ENCODE results near the gene LYRM2.
"Not testable (repeated sequence)": the region's sequence is repeated elsewhere in the genome, so short reads cannot be mapped to it uniquely, and the experiment has no call there.

Gene LYRM2

DNA sequence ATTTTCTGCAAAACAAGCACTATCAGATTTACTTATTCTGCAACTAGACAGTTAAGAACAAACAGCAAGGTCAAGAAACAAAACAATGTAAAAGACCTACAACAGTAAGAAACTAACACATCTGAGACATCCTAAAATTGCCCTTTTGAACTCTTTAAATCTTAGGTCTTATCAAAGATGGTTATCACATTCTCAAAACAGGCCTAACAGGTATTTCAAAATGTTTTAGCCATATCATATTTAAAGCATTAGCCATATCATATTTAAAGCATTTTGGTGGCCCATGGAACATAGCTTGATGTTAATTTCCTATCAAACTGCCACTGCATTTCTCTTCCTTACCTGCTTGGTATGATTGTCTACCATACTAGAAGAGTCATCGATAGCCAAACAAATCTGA is 11.1 kb upstream of the LYRM2 start:
- no peak for DNase-seq (ENCODE audit: low read depth in 2 of 2)

DNA sequence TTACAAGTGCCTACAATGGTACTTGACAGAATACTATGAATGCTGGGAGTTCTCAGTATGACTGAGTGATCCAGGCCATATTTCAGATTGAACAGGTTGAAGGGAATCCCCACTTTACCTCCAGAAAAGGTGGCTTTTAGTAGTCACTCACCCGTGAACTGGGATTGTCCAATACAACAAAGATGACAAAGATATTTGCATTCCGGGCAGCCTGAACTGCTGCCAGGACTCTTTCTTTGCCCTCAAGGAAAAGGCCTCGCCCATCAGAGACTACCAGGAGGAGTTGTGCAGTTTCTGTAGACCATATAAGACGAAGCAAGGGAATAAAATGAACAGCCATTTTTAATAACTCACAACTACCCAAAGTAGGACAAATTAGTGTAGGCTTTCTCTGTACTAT is 6.3 kb upstream of the LYRM2 start:
- DNase-seq (ENCODE audit: low read depth in 2 of 2), result no peak

DNA sequence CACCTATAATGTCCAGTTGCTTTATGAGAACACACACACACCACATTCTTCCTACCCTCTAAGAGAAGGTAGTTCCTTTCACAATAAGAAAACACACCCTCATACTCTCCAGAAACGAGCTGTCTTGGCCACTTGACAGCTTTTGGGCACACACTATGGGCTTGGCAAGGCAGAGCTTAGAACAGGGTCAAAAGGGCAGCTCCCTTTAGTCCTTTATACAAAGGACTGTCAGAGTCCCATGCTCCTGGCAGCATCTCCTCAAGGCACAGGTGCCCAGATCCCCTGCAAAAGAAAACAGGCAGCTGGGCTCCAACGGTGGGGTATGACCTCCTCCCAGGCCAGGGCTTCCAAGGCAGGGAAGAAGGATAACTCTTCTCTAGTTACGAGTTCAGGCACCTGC is 4.9 kb upstream of the LYRM2 start:
- no peak for DNase-seq (ENCODE audit: low read depth in 2 of 2)

DNA sequence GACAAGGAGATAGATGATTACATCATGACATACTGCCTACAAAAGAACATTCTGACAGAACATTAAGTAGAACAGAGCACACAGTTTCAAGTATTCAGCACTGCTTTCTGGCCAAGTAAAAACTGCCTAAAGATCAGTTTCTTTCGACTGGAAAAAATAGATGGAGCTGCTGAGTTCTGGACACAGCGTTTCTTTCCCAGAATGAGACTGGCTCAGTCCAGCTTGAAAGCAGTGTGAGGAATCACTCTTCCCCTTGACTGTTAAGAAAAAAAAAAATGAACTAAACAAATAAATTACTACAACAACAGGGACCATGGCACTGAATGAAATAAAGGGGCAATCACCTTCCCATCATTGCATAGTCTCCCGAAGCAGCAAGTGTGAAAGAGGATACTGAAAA is 4.4 kb upstream of the LYRM2 start:
- DNase-seq (ENCODE audit: low read depth in 2 of 2), result no peak

DNA sequence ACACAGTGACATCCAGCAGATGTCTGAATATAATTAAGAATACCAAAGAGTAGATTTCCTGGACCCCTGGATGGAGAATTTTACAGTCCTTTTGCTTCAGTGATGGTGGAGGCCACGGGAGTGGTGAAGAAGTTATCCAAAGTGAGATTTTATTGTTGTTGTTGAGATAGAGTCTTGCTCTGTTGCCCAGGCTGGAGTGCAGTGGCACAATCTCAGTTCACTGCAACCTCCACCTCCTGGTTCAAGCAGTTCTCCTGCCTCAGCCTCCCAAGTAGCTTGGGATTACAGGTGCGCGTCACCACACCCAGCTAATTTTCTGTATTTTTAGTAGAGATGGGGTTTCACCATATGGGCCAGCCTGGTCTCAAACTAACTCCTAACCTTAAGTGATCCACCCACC is 3.0 kb upstream of the LYRM2 start:
- not testable (repeated sequence) for DNase-seq (ENCODE audit: low read depth in 2 of 2)

DNA sequence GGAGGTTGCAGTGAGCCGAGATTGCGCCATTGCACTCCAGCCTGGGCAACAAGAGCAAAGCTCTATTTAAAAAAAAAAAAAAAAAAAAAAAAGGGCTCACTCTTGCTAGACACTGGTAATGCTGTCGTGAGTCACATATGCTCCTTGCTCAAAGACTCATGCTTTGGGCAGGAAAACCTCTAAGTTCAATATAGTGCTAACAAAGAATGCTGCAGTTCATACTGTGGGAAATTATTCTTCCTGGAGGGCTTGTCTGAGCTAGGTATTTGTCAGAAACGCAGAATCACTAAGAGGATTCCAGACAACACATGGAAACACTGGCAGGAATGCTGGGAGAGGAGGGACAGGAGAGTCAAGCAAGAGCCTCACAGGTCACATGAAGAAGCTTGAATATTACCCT is 2.3 kb upstream of the LYRM2 start:
- DNase-seq (ENCODE audit: low read depth in 2 of 2), result no peak

DNA sequence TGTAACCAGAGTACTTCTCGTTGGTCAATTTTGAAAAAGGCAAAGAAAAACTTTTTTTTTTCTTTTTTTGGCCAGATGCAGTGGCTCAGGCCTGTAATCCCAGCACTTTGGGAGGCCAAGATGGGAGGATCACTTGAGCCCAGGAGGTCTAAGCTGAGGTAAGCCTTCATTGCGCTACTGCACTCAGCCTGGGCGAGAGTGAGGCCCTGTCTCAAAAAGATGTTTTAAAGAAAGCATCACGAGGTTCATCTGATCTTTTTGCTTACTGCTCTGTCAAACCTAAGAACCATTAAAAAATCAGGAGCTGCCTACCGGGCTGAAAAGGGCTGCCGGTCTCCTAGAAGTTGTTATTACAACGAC is 607 bp downstream of the LYRM2 start:
- DNase-seq (ENCODE audit: low read depth in 2 of 2), result no peak

DNA sequence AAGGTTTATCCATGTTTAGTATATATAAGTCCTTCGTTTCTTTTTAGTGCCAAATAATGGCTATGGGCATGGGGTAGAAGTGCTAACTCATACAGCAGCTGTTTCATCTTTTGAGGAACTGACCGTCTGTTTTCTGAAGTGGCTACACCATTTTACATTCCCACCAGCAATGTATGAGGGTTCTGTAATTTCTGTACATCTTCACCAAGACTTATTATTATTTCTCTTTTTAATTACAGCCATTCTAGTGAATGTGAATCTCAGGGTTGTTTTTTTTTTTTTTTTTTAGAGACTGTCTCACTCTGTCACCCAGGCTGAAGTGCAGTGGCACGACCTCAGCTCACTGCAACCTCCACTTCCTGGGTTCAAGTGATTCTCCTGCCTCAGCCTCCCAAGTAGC is 2.1 kb downstream of the LYRM2 start:
- not testable (repeated sequence) for DNase-seq (ENCODE audit: low read depth in 2 of 2)

DNA sequence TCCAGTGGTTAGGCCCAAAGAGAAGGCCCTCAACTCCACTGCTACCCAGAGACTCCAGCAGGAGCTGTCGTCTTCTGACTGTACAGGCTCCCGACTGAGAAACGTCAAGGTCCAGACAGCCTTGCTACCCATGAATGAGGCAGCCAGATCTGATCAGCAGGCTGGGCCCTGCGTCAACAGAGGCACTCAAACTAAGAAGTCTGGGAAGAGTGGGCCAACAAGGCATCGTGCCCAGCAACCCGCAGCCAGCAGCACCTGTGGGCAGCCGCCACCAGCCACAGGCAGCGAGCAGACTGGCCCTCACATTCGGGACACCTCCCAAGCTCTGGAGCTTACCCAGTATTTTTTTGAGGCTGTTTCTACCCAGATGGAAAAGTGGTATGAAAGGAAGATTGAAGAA is 8.1 kb downstream of the LYRM2 start:
- DNase-seq (ENCODE audit: low read depth in 2 of 2), result no peak

DNA sequence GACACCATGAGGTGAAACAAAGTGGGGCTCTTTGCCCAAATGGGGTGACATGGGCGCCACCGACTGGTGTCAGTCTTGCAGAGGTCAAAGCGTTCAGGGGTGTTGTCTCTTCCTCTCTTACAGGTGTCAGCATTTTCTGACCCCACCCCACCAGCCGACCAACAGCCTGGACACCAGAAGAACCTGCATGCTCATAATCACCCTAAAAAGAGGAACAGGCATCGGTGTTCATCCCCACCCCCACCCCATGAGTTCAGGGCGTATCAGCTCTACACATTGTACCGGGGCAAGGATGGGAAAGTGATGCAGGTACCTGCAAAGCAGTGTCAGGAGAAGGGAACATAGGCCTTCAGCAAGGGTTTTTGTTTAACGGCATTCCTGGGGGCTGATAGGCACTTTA is 14.8 kb downstream of the LYRM2 start:
- no peak for DNase-seq (ENCODE audit: low read depth in 2 of 2)

DNA sequence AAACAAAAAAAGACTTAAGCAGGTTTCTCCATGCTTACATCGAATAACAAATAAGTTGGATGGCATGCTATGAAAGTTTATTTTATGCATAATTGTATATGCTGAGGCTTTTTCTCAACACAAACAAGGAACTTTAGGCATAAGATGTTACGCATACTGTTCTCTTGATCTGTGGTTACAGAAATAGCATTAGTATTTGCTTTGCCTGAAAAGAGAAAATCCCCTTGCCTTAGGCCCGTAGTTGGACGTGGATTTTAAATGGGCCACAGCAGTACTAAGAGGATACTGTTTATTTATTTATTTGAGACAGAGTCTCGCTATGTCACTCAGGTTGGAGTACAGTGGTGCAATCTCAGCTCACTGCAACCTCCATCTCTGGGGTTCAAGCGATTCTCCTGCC is 19.0 kb downstream of the LYRM2 start:
- DNase-seq (ENCODE audit: low read depth in 2 of 2), result no peak

DNA sequence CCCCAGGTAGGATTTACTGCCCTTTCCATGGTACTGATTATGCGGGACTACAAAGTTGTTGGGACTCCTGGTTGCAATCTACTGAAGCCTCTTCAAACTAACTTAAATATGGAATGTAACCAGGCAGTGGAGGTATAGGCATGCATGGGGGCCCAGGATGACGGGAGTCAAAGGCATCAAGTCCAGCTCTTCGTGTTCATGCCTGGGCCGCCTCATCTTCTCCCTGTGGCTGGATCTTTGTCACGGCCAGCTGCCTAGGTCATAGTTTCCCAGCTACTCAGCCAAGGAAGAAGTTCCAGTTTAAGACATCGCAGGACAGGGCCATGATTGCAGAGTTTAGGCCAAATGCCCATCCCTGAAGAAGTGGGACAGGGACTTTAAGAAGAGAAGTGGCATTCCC is 20.5 kb downstream of the LYRM2 start:
- no peak for DNase-seq (ENCODE audit: low read depth in 2 of 2)

DNA sequence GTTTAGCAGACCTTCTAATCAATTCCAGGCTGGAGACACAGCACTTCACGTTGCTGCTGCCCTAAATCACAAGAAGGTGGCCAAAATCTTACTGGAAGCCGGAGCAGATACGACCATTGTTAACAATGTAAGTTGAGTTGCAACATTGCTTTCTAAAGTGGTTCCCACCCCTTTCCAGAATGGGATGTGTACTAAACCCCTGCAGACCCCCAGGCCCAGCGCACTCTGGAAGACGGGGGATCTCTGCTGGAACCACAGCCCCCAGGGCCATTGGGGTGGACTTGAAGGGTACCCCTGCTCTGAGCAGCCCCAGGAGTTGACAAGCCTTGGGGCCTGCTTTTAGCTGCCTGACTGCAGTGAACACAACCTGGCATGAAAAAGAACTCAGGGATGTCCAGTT is 22.0 kb downstream of the LYRM2 start:
- DNase-seq (ENCODE audit: low read depth in 2 of 2), result no peak

DNA sequence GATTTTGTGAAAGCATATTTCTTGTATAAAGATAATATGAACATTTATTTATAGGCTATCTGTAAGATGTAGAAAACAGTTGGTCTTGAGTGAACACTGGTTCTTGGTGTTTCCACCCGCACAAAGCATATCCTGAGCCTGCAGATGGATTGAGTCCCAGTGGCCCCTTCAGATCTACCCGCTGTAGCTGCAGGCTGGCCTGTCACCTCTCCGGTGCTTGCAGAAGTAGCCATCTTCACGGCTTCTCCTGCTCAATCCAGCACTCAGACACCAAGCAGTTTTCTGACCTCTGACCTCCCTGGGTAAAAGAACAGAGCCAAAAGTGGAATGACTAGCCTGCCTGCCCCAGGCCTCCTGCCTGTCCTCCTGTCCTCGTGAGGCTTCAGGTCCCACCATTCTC is 22.7 kb downstream of the LYRM2 start:
- no peak for DNase-seq (ENCODE audit: low read depth in 2 of 2)

DNA sequence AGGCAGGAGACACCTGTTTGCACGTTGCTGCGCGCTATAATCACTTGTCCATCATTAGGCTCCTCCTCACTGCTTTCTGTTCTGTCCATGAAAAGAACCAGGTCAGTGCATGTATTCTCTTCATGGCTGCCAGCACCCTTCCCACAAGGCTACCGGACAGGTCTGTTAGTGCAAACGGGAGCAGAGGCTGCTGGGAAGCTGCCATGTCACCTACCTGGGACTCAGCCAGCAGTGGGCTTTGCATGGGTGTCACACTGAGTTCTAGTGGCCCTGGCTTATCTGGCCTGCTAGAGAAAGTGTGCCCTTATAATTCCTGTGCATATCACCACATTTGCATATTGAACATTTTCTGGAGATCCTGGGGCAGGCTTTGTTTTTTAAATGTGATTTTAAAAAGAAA is 24.8 kb downstream of the LYRM2 start:
- no peak for DNase-seq (ENCODE audit: low read depth in 2 of 2)

DNA sequence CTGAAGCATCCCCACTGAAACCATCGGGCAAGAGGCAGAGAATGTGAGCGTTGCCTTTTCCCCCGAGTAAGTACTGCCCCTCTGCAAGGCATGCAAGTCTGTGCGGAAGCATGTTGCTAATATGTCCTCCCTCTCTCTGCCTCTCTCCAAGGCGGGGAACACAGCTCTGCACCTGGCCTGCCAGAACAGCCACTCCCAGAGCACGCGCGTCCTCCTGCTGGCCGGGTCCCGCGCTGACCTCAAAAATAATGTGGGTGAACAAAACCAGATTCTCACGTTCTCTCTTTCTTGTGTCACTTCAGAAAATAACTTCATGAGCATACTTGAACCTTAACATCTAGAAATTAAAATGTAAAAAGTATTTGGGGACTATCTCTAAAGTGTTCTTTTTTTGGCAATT is 26.4 kb downstream of the LYRM2 start:
- no peak for DNase-seq (ENCODE audit: low read depth in 2 of 2)

DNA sequence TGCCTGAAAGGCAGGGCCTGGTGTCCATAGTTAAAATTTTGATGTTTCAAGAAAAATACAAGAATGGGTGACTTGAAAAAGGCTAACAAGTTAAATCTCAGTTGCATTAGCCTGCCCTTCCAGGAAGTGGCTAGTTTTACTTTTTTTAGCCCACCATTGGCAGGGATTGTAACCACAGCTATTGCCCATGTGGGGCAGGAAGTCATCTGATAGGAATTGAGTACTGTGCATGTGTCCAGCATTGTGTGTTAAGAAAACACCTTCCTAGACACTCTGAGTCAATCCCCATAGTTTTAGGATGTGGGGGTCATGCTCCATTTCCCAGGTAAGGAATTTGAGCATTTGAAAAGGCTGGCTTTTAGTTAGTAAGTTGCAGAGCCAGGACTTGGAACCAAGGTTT is 26.9 kb downstream of the LYRM2 start:
- no peak for DNase-seq (ENCODE audit: low read depth in 2 of 2)

DNA sequence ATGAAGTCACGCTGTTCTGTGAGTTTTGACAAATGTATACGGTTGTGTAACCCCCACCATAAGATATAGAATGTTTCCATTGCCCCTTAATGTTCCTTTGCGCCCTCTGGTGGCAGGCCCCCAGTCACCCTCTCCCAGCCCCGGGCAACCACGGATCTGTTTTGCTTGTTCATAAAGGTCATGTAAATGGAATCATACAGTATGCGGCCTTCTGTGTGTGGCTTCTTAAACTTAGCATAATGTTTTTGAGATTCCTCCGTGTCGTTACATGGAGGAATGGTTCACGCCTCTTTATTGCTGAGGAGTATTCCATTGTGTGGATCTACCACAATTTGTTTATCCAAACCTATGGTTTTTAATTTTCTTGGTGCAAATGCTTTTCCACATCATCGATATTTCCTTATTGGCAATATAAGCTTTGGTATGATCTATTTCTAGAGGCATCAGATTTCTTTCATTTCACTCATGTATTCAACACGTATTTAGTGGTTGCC is 28.4 kb downstream of the LYRM2 start:
- DNase-seq (ENCODE audit: low read depth in 2 of 2), result peak; percentile 43 to 63

DNA sequence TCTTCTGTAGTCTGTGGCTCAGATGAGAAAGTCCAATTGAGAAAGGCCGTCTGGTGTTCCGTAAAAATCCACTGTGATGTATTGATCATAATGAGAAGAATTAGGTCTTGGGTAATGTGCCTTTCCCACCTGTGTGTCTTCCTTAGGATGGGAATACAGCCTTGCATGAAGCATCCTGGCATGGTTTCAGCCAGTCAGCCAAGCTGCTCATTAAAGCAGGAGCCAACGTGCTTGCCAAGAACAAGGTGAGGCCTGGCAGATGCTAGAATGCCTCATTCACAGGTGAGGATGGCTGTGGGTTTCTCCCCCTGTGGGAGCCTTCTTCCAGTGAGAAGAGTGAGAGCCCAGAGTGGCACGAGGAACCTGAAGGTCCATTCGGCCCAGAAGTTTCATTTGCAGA is 32.7 kb downstream of the LYRM2 start:
- no peak for DNase-seq (ENCODE audit: low read depth in 2 of 2)

DNA sequence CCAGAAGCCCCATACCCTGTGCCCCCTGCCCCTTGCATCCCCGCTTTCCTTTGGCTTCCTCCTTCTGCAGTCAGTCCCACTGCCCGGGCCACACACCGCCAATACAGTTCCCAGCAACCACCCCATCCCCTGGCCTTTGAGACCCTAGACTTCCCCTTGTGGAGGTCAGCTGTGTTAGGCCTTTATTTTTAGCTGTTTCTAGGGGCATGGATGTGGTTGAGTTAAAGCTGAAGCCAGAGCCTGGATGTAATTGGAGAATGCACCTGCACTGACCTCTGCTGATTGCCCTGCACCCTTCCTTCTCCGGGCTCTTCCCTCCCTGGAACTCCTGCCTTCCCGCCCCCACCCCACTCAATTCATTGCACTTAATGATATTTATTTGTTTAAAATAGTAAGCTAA is 33.9 kb downstream of the LYRM2 start:
- no peak for DNase-seq (ENCODE audit: low read depth in 2 of 2)

DNA sequence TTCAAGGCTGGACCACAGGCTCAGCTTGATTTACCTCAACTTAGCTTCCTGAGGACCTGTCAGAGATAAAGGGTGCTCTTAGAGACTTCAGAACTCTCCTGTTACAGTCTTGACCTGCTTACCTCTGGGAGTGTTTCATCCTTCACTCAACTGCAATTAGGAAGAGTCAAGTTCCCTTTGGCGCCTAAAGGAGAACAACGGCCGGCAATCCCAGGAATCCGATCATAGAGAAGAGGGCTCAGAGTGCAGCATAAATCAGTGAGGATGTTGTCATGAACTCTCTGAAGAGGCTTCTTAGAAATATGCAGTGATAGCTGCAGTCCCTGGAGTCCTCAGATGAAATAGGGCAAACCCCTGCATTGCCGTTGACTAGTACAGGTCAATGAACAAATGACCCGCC is 36.4 kb downstream of the LYRM2 start:
- DNase-seq (ENCODE audit: low read depth in 2 of 2), result no peak

DNA sequence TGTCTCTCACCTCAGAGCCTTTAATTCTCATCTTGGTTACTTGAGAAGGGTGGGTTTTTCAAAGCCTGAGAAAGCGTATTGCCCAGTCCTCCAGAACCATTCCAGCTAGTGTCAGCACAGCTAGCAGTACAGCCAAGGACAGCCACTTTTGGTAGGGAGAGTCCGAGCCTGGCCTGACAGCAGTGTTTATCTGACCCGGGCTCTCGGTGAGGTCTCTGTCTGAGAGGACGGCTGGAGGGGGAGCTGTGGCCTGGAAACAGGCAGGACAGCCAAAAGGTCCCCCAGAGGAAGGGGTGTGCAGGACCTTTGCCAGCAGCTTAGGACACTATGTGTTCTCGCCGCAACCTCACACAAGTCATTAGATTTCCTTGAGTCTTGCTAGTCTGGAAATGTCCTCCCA is 38.8 kb downstream of the LYRM2 start:
- DNase-seq (ENCODE audit: low read depth in 2 of 2), result no peak

DNA sequence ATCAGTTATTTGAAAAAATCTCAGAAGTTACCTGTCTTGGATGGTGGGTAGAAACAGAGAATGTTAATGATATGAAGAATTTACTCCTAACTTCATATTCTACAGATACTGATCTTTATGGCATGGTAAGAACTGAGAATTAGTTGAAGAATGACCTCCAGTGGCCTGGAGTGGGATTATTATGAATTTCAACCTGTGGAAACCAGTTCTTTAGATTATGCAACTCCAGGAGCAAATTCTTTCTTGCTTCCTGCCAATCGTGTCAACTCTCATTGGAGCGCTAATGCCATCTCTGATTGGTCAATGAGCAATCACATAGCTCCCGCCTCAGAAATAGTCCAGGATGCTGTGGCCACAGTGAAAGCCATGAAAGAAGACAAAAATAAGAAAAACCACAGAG is 40.6 kb downstream of the LYRM2 start:
- no peak for DNase-seq (ENCODE audit: low read depth in 2 of 2)

DNA sequence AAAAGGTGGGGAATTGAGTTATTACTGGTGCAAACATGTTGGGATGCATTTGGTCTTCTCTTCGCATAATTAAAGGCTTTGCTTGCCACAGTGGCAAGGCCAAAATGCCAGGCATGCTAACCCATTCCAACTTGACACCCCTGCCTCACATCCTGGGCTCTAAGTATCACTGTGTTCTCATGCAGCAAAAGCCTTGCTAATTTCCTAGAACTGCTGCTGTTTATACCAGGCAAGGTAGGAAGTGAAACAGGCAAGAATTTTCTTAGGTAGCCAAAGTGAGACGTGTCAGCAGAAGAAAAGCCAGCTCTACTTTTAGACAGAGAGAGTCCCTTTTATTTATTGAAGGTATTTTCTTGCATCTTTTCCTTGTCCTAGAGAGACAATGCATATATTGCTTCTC is 41.2 kb downstream of the LYRM2 start:
- DNase-seq (ENCODE audit: low read depth in 2 of 2), result no peak

DNA sequence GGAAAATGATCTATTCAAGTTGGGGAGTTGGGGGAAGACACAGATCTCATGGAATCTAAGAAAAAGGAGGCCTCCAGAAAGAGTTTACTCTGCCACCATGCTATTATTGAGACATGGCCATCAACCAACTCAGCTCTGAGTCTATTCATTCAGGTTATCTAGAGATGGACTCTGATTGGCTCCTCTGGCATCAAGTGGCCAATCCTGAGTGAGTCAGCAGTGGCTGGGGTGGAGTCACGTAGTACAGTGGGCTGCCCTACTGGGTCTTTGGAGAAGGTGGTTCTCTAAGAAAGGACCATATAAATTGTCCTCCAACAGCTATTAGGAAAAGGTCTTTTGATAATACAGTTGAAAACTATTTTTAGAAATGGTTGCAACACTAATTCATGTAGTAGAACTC is 42.1 kb downstream of the LYRM2 start:
- DNase-seq (ENCODE audit: low read depth in 2 of 2), result no peak
